GM10847 (cell line): ENCODE measurements around the gene PROX1.

ENCODE experiments used
- POLR2A ChIP-seq: IDR thresholded peaks from 2 replicates; pipeline ENCODE4 v1.6.1; 2011; ENCODE audit not compliant: insufficient read length; ENCODE audit errors: extremely low read depth

The PROX1 gene

GRCh38 chr1:213972141-213972540, 15.6 kb upstream of the PROX1 start:
- no peak for TF ChIP-seq POLR2A

DNA sequence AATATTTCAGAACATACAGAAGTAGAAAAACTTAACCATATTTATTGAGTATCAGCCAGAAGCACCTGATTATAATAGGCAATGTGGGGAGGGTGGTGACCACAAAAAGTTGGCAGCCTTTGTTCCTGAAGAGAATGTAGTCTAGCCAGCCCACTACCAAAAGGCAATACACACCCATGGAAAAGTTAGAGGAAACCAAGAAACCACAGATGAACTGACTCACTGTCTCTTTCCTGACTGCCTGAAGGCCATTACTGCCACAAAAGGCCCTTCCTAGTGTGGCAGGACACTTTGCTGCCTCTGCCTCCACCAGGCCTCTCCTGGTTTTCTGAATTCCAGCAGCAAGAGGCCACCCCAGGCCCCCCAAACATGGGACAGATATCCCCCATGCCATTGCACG, 14.6 kb upstream of the PROX1 start:
- TF ChIP-seq POLR2A, result no peak

DNA sequence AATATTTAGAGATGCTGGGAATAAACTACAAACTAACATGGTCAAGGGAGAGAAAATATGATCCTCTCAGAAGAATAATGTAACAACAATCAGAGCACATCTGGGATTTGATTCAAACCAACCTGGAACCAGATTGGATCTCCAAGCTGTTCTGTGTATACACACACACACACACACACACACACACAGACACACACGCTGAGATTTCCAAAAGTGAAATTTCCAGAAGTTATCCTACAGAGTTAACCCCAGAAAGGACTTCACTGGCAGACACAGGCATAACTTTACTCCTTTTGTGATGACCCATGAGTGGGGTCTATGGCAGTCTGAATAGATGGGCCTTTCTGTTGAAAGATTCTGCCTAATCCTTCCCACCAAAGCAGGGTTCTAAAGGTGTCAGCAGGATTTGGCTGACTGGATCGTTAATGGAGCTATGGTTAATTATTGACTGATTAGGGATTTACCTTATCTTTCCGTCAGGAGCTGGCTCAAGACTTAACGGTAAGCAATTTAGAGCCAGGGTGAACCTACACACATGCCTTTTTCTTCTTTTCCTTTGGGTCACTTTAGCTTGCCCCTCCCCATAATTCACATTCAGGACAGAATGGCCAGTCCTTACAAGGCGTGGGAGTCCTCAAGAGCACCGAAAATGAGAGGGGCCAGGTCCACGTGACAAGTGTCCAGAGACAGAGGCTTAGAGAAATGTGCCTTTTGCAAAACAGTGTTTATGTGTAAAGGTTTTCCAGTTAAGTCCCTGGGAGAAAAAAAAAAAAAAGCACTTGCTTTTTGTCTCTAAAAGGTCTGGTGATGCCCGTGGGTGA, 10.9 kb upstream of the PROX1 start:
- no peak for TF ChIP-seq POLR2A

DNA sequence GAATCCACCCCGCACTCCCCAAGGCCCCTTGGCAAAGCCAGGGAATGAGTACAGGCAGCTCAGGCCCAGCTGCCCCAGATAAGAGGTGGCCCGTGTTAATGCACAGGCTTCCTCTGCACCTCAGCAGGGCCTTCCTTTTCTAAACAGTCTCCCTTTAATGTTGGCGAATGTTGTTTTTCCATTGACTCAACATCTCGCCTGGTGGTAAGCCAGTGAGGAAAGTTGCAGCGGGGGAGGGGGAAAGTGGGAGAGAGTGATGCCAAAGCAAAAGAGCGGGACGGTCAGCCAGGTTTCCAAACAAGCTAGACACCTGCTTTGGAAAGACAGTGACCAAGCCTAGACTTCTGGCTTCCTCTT, 10.3 kb upstream of the PROX1 start:
- no peak for TF ChIP-seq POLR2A

- no peak for TF ChIP-seq POLR2A
Observed at GRCh38 chr1:213977909-213978308, 9.9 kb upstream of the PROX1 start.

GRCh38 chr1:213979751-213980586, 7.8 kb upstream of the PROX1 start:
- TF ChIP-seq POLR2A, result no peak

- no peak for TF ChIP-seq POLR2A
Observed at GRCh38 chr1:213980906-213981305, 6.9 kb upstream of the PROX1 start.

DNA sequence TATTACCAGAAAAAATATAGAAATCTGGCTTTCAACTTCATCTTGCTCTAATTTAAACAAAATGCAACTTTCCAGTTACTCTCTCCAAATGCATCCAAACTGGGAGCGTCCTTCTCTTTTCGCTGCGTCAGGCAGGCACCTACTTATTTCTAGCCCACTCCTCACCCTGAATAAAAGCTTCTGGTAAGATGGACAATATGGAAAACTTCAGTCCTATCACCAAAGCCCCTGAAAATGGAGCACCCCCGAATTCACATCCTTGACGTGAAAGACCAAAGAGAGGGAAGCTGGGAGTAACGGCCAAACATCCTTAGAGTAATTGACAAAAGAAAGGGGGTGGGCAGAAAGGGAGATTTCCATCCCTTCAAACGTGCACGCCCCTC, 5.5 kb upstream of the PROX1 start:
- no peak for TF ChIP-seq POLR2A

- no peak for TF ChIP-seq POLR2A
Observed at GRCh38 chr1:213982672-213983492, 4.9 kb upstream of the PROX1 start.

DNA sequence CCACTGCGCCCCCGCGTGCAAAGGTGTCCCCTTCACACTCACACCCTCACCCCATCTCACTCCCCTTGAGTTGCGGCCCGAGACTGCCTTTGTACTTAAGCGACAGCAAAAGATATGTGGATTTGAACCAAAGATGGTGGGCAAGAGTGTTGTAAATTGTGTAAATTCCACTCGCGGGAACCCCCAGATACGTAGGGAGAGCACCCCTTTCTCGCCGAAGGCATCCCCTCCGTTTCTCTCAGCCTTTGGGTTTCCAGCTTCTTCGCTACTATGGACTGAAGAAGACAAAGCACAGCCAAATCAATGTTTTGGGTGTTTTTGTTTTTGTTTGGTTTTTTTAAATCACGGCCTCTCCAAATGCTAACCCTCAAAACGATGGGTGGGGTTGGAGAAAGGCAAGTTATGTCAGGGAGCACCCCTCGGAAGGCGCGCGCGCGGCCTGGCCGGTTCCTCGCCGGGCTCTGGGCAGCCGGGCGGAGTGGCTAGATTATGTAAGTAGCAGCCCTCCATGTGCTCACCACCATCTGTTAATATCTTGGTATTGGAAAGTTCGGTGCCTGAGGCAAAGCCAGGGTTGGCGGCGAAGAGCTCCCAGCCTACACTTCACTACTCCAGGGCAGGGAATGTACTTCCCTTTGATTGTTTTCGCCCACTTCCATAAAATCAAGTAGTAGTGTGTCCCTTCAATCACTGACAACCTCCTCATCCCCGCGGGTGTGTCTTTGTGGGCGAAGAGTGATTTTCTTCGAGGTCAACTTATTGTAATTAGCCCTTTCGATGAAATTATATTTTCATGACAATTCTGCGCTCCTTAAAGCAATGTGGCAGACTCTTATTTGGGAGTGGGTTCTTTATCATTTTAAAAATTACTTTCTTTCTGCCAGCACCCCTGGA, 4.0 kb upstream of the PROX1 start:
- TF ChIP-seq POLR2A, result no peak

DNA sequence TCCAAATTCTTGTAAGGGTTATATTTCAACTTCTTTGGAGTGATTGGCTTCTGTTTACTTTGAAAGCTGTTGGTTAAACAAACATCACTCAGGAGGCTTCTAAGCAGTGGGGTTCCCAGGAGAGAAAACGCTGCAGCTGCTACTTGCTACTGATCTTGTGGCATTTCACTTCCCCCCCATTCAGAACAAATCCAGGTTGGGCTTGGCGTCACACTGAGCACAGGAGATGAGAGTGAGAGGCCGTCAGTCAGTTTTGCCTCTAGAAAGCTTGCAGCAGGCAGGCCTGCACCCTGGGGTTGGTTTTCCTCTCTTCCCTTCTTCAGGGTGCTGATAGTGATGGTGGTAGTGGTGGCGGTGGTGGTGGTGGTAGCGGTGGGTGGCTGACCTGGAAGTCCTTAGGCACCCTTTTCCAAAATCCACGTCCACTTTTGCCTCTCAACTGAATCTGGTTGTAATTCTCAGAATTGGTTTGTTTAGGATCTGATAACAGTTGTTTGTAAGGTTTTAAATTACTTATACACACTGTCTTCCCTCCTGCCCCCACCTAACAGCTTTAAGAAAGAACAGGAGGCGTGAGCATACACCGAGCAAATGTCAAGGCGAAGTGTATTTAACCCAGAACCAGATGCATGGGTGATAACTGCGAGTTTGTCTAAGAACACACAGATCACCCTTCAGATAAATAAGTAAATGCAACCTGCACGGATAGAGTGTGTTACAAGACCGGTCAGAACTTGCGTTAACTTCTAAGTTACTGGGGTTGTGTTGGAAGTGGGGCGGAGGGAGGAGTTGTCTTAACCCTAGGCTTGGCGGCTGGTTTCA, 3.2 kb upstream of the PROX1 start:
- TF ChIP-seq POLR2A, result no peak

GRCh38 chr1:213985209-213986019, 2.4 kb upstream of the PROX1 start:
- no peak for TF ChIP-seq POLR2A
